ENCODE data around the gene UCN.
"Not testable (repeated sequence)": the region's sequence is repeated elsewhere in the genome, so short reads cannot be mapped to it uniquely, and the experiment has no call there.

UCN gene

GRCh38 chr2:27308359-27308881, at the start of gene UCN:
Gene UCN, minus strand, starts transcription at chr2:27308445. Its CDS starts 550 bp downstream, at chr2:27307895.
- DNase-seq: no peak

GRCh38 chr2:27356382-27357181, 48.3 kb upstream of the UCN start, which contains the start of gene GTF3C2:
Gene GTF3C2, minus strand, starts transcription at chr2:27356764. Its CDS starts 13,210 bp downstream, at chr2:27343554.
- peak; percentile 92 for DNase-seq

GRCh38 chr2:27356056-27356381, 47.8 kb upstream of the UCN start:
- DNase-seq: no peak

- DNase-seq: no peak
These were observed 46.3 kb upstream of the UCN start for GRCh38 chr2:27354597-27354927.

- no peak for DNase-seq
These were observed 45.7 kb upstream of the UCN start for GRCh38 chr2:27353762-27354596.

GRCh38 chr2:27353386-27353761, 45.1 kb upstream of the UCN start:
- DNase-seq: not testable (repeated sequence)

GRCh38 chr2:27351802-27352598, 43.8 kb upstream of the UCN start:
- DNase-seq: no peak

GRCh38 chr2:27350106-27350693, 42.0 kb upstream of the UCN start:
- DNase-seq: no peak

- no peak for DNase-seq
These were observed 39.4 kb upstream of the UCN start for GRCh38 chr2:27347641-27348040.

- DNase-seq: no peak
These were observed 27.9 kb upstream of the UCN start for GRCh38 chr2:27336173-27336572.

- DNase-seq: no peak
These were observed 27.1 kb upstream of the UCN start for GRCh38 chr2:27335311-27335710.

- no peak for DNase-seq
These were observed 16.5 kb upstream of the UCN start for GRCh38 chr2:27324720-27325119.

GRCh38 chr2:27323596-27324285, 15.5 kb upstream of the UCN start:
- no peak for DNase-seq

- peak; percentile 81 to 82 for DNase-seq
These were observed 14.7 kb upstream of the UCN start, which contains the start of gene MPV17 for GRCh38 chr2:27322766-27323595. Gene MPV17, minus strand, starts transcription at chr2:27323097. Its CDS starts 580 bp downstream, at chr2:27322517.

- no peak for DNase-seq
These were observed 14.1 kb upstream of the UCN start for GRCh38 chr2:27322301-27322765.

- DNase-seq: no peak
These were observed 12.8 kb upstream of the UCN start for GRCh38 chr2:27320958-27321543.

- DNase-seq: not testable (repeated sequence)
These were observed 11.6 kb upstream of the UCN start for GRCh38 chr2:27319839-27320238.

GRCh38 chr2:27316655-27317412, 8.6 kb upstream of the UCN start:
- no peak for DNase-seq

GRCh38 chr2:27315122-27315521, 6.9 kb upstream of the UCN start:
- DNase-seq: no peak

- DNase-seq: no peak
These were observed 6.5 kb upstream of the UCN start for GRCh38 chr2:27314709-27315108.
